ENCODE data around the gene HOXB5.

Gene HOXB5

DNA sequence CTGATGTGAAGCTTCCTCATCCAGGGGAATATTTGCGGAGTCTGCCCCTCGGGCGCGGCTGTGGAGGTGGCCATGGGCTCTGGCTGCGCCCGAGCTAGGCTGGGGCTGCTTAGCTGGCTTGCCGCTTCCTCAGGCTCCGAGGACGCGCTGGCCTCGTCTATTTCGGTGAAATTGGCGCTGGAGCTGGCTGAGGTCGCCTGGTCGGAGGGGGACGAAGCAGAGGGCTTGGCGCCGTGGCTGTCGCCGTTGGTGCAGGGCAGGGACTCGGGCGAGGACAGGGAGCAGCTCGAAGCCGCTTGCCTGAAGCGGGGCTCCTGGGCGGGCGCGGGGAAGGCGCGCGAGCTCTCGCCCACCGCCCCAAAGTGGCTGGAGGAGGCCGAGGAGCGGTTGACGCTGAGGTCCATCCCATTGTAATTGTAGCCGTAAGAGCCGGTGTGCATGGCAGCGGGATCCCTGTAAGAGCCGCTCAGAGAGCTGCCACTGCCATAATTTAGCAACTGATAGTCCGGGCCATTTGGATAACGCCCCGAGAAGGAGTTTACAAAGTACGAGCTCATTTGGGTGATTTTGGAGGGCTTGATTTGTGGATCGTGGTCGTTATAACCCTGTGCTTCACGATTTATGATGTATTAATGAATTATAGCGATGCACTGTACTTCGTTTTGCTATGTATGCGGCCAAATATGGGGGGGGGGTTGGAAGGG lies at the start of gene HOXB5 (continued):
- TF ChIP-seq ZNF2 (tag by site-specific recombination; IDR thresholded peaks at IDR 0.05), result peak; percentile 21; the same call in 1 of the 2 replicates
- TF ChIP-seq, protein P1, sequence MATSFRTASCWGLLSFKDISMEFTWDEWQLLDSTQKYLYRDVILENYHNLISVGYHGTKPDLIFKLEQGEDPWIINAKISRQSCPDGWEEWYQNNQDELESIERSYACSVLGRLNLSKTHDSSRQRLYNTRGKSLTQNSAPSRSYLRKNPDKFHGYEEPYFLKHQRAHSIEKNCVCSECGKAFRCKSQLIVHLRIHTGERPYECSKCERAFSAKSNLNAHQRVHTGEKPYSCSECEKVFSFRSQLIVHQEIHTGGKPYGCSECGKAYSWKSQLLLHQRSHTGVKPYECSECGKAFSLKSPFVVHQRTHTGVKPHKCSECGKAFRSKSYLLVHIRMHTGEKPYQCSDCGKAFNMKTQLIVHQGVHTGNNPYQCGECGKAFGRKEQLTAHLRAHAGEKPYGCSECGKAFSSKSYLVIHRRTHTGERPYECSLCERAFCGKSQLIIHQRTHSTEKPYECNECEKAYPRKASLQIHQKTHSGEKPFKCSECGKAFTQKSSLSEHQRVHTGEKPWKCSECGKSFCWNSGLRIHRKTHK (tag by site-specific recombination; IDR thresholded peaks at IDR 0.05), result no peak
- TF ChIP-seq ZNF561 (tag by site-specific recombination; IDR thresholded peaks at IDR 0.05; ENCODE audit: borderline replicate concordance), result no peak
- no peak for TF ChIP-seq ZBTB20 (tag by site-specific recombination; IDR thresholded peaks at IDR 0.05)
- TF ChIP-seq ZNF19 (tag by site-specific recombination; IDR thresholded peaks at IDR 0.05; ENCODE audit: low read depth), result no peak
- no peak for TF ChIP-seq ZNF529 (tag by site-specific recombination; IDR thresholded peaks at IDR 0.05; ENCODE audit: insufficient replicate concordance)
- no peak for TF ChIP-seq ZNF302 (tag by site-specific recombination; IDR thresholded peaks at IDR 0.05; ENCODE audit: low read depth)
- TF ChIP-seq, protein P2, sequence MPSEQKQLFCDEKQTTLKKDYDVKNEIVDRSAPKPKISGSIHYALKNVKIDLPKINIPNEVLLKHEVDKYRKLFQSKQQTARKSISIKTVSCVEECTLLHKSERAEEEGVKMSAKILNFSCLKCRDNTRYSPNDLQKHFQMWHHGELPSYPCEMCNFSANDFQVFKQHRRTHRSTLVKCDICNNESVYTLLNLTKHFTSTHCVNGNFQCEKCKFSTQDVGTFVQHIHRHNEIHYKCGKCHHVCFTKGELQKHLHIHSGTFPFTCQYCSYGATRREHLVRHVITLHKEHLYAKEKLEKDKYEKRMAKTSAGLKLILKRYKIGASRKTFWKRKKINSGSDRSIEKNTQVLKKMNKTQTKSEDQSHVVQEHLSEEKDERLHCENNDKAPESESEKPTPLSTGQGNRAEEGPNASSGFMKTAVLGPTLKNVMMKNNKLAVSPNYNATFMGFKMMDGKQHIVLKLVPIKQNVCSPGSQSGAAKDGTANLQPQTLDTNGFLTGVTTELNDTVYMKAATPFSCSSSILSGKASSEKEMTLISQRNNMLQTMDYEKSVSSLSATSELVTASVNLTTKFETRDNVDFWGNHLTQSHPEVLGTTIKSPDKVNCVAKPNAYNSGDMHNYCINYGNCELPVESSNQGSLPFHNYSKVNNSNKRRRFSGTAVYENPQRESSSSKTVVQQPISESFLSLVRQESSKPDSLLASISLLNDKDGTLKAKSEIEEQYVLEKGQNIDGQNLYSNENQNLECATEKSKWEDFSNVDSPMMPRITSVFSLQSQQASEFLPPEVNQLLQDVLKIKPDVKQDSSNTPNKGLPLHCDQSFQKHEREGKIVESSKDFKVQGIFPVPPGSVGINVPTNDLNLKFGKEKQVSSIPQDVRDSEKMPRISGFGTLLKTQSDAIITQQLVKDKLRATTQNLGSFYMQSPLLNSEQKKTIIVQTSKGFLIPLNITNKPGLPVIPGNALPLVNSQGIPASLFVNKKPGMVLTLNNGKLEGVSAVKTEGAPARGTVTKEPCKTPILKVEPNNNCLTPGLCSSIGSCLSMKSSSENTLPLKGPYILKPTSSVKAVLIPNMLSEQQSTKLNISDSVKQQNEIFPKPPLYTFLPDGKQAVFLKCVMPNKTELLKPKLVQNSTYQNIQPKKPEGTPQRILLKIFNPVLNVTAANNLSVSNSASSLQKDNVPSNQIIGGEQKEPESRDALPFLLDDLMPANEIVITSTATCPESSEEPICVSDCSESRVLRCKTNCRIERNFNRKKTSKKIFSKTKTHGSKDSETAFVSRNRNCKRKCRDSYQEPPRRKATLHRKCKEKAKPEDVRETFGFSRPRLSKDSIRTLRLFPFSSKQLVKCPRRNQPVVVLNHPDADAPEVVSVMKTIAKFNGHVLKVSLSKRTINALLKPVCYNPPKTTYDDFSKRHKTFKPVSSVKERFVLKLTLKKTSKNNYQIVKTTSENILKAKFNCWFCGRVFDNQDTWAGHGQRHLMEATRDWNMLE (tag by site-specific recombination; conservative IDR thresholded peaks at IDR 0.05; ENCODE audit: low read depth), result no peak
- TF ChIP-seq ZNF214 (tag by site-specific recombination; IDR thresholded peaks at IDR 0.05; ENCODE audit: borderline replicate concordance), result no peak
- TF ChIP-seq ZNF626 (tag by site-specific recombination; IDR thresholded peaks at IDR 0.05), result no peak
- TF ChIP-seq HOXC10 (CRISPR knock-in tag; IDR thresholded peaks at IDR 0.05), result no peak
- no peak for TF ChIP-seq ZBTB1 (tag by site-specific recombination; IDR thresholded peaks at IDR 0.05)
- no peak for TF ChIP-seq ZNF544 (tag by site-specific recombination; IDR thresholded peaks at IDR 0.05)
- TF ChIP-seq, protein P3, sequence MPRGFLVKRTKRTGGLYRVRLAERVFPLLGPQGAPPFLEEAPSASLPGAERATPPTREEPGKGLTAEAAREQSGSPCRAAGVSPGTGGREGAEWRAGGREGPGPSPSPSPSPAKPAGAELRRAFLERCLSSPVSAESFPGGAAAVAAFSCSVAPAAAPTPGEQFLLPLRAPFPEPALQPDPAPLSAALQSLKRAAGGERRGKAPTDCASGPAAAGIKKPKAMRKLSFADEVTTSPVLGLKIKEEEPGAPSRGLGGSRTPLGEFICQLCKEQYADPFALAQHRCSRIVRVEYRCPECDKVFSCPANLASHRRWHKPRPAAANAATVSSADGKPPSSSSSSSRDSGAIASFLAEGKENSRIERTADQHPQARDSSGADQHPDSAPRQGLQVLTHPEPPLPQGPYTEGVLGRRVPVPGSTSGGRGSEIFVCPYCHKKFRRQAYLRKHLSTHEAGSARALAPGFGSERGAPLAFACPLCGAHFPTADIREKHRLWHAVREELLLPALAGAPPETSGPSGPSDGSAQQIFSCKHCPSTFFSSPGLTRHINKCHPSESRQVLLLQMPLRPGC (tag by site-specific recombination; IDR thresholded peaks at IDR 0.05), result no peak
- TF ChIP-seq FEZF1 (tag by site-specific recombination; IDR thresholded peaks at IDR 0.05), result peak; percentile 64
- no peak for TF ChIP-seq ZNF157 (tag by site-specific recombination; IDR thresholded peaks at IDR 0.05)
- TF ChIP-seq ZNF610 (tag by site-specific recombination; IDR thresholded peaks at IDR 0.05; ENCODE audit: borderline replicate concordance), result peak; percentile 16; the same call in 1 of the 2 replicates
- no peak for TF ChIP-seq ZNF350 (tag by site-specific recombination; IDR thresholded peaks at IDR 0.05)
- TF ChIP-seq ZNF530 (tag by site-specific recombination; IDR thresholded peaks at IDR 0.05; ENCODE audit: low read depth), result no peak
- TF ChIP-seq ZSCAN16 (tag by site-specific recombination; IDR thresholded peaks at IDR 0.05), result no peak
- TF ChIP-seq ZSCAN30 (tag by site-specific recombination; IDR thresholded peaks at IDR 0.05), result no peak
- TF ChIP-seq, protein P4, sequence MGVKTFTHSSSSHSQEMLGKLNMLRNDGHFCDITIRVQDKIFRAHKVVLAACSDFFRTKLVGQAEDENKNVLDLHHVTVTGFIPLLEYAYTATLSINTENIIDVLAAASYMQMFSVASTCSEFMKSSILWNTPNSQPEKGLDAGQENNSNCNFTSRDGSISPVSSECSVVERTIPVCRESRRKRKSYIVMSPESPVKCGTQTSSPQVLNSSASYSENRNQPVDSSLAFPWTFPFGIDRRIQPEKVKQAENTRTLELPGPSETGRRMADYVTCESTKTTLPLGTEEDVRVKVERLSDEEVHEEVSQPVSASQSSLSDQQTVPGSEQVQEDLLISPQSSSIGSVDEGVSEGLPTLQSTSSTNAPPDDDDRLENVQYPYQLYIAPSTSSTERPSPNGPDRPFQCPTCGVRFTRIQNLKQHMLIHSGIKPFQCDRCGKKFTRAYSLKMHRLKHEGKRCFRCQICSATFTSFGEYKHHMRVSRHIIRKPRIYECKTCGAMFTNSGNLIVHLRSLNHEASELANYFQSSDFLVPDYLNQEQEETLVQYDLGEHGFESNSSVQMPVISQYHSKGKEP (tag by site-specific recombination; IDR thresholded peaks at IDR 0.05), result no peak
- TF ChIP-seq KLF16 (tag by site-specific recombination; IDR thresholded peaks at IDR 0.05), result no peak
- peak; percentile 43; the same call in 1 of the 2 replicates for TF ChIP-seq SP2 (tag by site-specific recombination; IDR thresholded peaks at IDR 0.05)
- TF ChIP-seq ZNF324 (tag by site-specific recombination; IDR thresholded peaks at IDR 0.05), result no peak
- peak; percentile 58 for TF ChIP-seq ZBTB8A (tag by site-specific recombination; IDR thresholded peaks at IDR 0.05)
- 0 out of 2 replicates have a peak, but pooled peaks have one; percentile 16 for TF ChIP-seq MYNN (tag by site-specific recombination; IDR thresholded peaks at IDR 0.05; ENCODE audit: borderline replicate concordance)
- TF ChIP-seq ZNF600 (tag by site-specific recombination; IDR thresholded peaks at IDR 0.05), result peak; percentile 64
- no peak for TF ChIP-seq ZNF416 (tag by site-specific recombination; IDR thresholded peaks at IDR 0.05)
- TF ChIP-seq ZNF274 (IDR thresholded peaks at IDR 0.05; ENCODE audit: low read length), result no peak
- TF ChIP-seq ZNF274 (tag by site-specific recombination; IDR thresholded peaks at IDR 0.05; ENCODE audit: borderline replicate concordance), result no peak
- TF ChIP-seq SP7 (tag by site-specific recombination; IDR thresholded peaks at IDR 0.05), result no peak
